HEK293 (cell line): ENCODE results near the gene WBP11.

ENCODE experiments used
- CTCF ChIA-PET: fragments of 350-600 bp; formaldehyde crosslinking; extraction: SDS; loops from one replicate; lab custom pipeline; 2021; ENCODE audit warnings: antibody characterized with exemption; lab: Yijun Ruan, JAX
- POLR2A ChIA-PET: fragments of 300-600 bp; formaldehyde crosslinking; extraction: SDS; loops from one replicate; lab custom pipeline; 2020; ENCODE audit warnings: antibody characterized with exemption, inconsistent platforms; lab: Yijun Ruan, JAX
- H3K27ac ChIP-seq: fragments of 200-500 bp; sonication (Bioruptor generic); 2 replicates; pipeline ENCODE4 v1.5.1; 2014; ENCODE audit warnings: low read depth, low read length, control low read depth, inconsistent platforms; ENCODE audit errors: extremely low read depth
- H3K36me3 ChIP-seq, 2 experiments: fragments of 200-500 bp in 1 of 2; sonication (Bioruptor generic) in 1 of 2; 1 replicate in 1 of 2; 2 replicates in 1 of 2; pipeline ENCODE4 v1.5.1; 2014 to 2017; ENCODE audit warnings: inconsistent platforms in 2 of 2, low read length in 2 of 2; ENCODE audit not compliant: control insufficient read depth in 2 of 2, insufficient read depth in 1 of 2
- H3K4me1 ChIP-seq: fragments of 200-500 bp; sonication (Bioruptor generic); 2 replicates; pipeline ENCODE4 v1.5.1; 2014; ENCODE audit warnings: mild to moderate bottlenecking, low read length, inconsistent platforms; ENCODE audit not compliant: control insufficient read depth, insufficient read depth
- H3K4me3 ChIP-seq: 2 replicates; pipeline ENCODE4 v1.5.1; 2011; ENCODE audit warnings: low read depth, mild to moderate bottlenecking, control low read depth, low read length, moderate library complexity
- H3K9me3 ChIP-seq: fragments of 200-500 bp; sonication (Bioruptor generic); 2 replicates; pipeline ENCODE4 v1.5.1; 2014; ENCODE audit warnings: low read depth, low read length, inconsistent platforms; ENCODE audit not compliant: control insufficient read depth, insufficient read depth
- GLIS2 ChIP-seq: fragments of 450-650 bp; formaldehyde crosslinking; IDR thresholded peaks from 2 replicates; pipeline ENCODE4 v1.5.1; 2016; ENCODE audit warnings: missing biosample characterization, missing genetic modification characterization
- HOXC10 ChIP-seq: sonication (generic); formaldehyde crosslinking; IDR thresholded peaks from 2 replicates; pipeline ENCODE4 v1.8.1; 2023; ENCODE audit warnings: mild to moderate bottlenecking, missing genetic modification reagents
- KLF10 ChIP-seq: fragments of 450-650 bp; IDR thresholded peaks from 2 replicates; pipeline ENCODE4 v1.5.1; 2018; ENCODE audit warnings: missing biosample characterization, mild to moderate bottlenecking, missing genetic modification characterization
- KLF16 ChIP-seq: fragments of 450-650 bp; formaldehyde crosslinking; IDR thresholded peaks from 2 replicates; pipeline ENCODE4 v1.5.1; 2017; ENCODE audit warnings: missing biosample characterization, missing genetic modification characterization
- MEIS1 ChIP-seq: sonication (generic); formaldehyde crosslinking; IDR thresholded peaks from 2 replicates; pipeline ENCODE4 v1.8.1; 2022; ENCODE audit warnings: missing genetic modification reagents, mild to moderate bottlenecking, borderline replicate concordance
- RBAK ChIP-seq: fragments of 450-650 bp; formaldehyde crosslinking; IDR thresholded peaks from 2 replicates; pipeline ENCODE4 v1.5.1; 2016; ENCODE audit warnings: missing biosample characterization, missing genetic modification characterization
- SP3 ChIP-seq: fragments of 450-650 bp; formaldehyde crosslinking; IDR thresholded peaks from 2 replicates; pipeline ENCODE4 v1.5.1; 2016; ENCODE audit warnings: missing biosample characterization, missing genetic modification characterization
- ZBTB48 ChIP-seq: fragments of 450-650 bp; formaldehyde crosslinking; IDR thresholded peaks from 2 replicates; pipeline ENCODE4 v1.5.1; 2016; ENCODE audit warnings: missing biosample characterization, missing genetic modification characterization
- ZFHX2 ChIP-seq: fragments of 450-650 bp; formaldehyde crosslinking; conservative IDR thresholded peaks from 2 replicates; pipeline ENCODE4 v1.5.1; 2016; ENCODE audit warnings: missing biosample characterization, missing genetic modification characterization
- ZFP37 ChIP-seq: fragments of 450-650 bp; formaldehyde crosslinking; IDR thresholded peaks from 2 replicates; pipeline ENCODE4 v1.5.1; 2016; ENCODE audit warnings: missing biosample characterization, missing genetic modification characterization
- ZNF19 ChIP-seq: fragments of 450-650 bp; formaldehyde crosslinking; IDR thresholded peaks from 2 replicates; pipeline ENCODE4; 2016; ENCODE audit warnings: missing biosample characterization, missing genetic modification characterization, low read depth
- ZNF2 ChIP-seq: fragments of 450-650 bp; formaldehyde crosslinking; IDR thresholded peaks from 2 replicates; pipeline ENCODE4 v1.5.1; 2016; ENCODE audit warnings: missing biosample characterization, missing genetic modification characterization
- ZNF24 ChIP-seq: fragments of 450-650 bp; formaldehyde crosslinking; IDR thresholded peaks from 2 replicates; pipeline ENCODE4 v1.5.1; 2016; ENCODE audit warnings: missing biosample characterization, missing genetic modification characterization
- ZNF366 ChIP-seq: fragments of 450-650 bp; formaldehyde crosslinking; conservative IDR thresholded peaks from 2 replicates; pipeline ENCODE4 v1.5.1; 2016; ENCODE audit warnings: missing biosample characterization, missing genetic modification characterization
- ZNF501 ChIP-seq: fragments of 450-650 bp; formaldehyde crosslinking; IDR thresholded peaks from 2 replicates; pipeline ENCODE4 v1.5.1; 2016; ENCODE audit warnings: missing biosample characterization, missing genetic modification characterization
- ZNF549 ChIP-seq: fragments of 450-650 bp; IDR thresholded peaks from 2 replicates; pipeline ENCODE4 v1.5.1; 2018; ENCODE audit warnings: missing biosample characterization, missing genetic modification characterization, mild to moderate bottlenecking, inconsistent platforms, moderate library complexity
- ZNF585B ChIP-seq: fragments of 450-650 bp; formaldehyde crosslinking; IDR thresholded peaks from 2 replicates; pipeline ENCODE4 v1.5.1; 2016; ENCODE audit warnings: missing biosample characterization, missing genetic modification characterization
- ZNF777 ChIP-seq: fragments of 450-650 bp; formaldehyde crosslinking; IDR thresholded peaks from 2 replicates; pipeline ENCODE4 v1.5.1; 2017; ENCODE audit warnings: missing biosample characterization, missing genetic modification characterization, borderline replicate concordance
- ZXDB ChIP-seq: fragments of 450-650 bp; formaldehyde crosslinking; IDR thresholded peaks from 2 replicates; pipeline ENCODE4 v1.5.1; 2016; ENCODE audit warnings: missing biosample characterization, missing genetic modification characterization
- TF ChIP-seq, protein P1 (sequence below): fragments of 450-650 bp; formaldehyde crosslinking; IDR thresholded peaks from 2 replicates; pipeline ENCODE4 v1.5.1; 2016; ENCODE audit warnings: missing biosample characterization, missing genetic modification characterization
- TF ChIP-seq, protein P2 (sequence below): fragments of 450-650 bp; formaldehyde crosslinking; IDR thresholded peaks from 2 replicates; pipeline ENCODE4 v1.5.1; 2016; ENCODE audit warnings: missing biosample characterization, missing genetic modification characterization
- TF ChIP-seq, protein P3 (sequence below): fragments of 450-650 bp; IDR thresholded peaks from 2 replicates; pipeline ENCODE4 v1.5.1; 2018; ENCODE audit warnings: missing biosample characterization, mild to moderate bottlenecking, missing genetic modification characterization
- TF ChIP-seq, protein P4 (sequence below): fragments of 450-650 bp; formaldehyde crosslinking; IDR thresholded peaks from 2 replicates; pipeline ENCODE4 v1.5.1; 2017; ENCODE audit warnings: missing biosample characterization, missing genetic modification characterization

The WBP11 gene

DNA sequence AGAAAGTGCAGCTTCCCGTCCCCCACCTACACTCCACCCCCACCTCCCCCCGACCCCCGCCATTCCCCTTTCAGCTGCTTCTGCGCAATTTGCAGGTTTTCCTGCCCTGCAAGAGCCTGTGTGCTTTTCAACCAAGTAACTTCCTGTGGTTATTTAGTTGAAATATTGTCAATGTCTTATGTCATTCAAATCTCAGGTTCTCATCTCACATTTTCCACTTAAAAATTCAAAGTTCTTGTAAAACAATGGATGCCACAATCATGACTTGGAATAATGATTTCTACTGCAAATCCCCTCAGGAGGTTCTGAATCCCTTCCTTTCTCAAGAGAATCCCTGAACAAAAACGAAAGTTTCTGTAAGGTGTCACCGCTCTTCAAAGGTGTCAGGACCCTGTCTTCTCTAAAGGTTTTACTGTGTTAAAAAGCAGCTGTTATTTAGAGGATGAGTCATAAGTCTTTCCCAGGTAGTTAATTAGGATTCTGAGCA, 31.6 kb downstream of the WBP11 start (continued):
- TF ChIP-seq, protein P1, sequence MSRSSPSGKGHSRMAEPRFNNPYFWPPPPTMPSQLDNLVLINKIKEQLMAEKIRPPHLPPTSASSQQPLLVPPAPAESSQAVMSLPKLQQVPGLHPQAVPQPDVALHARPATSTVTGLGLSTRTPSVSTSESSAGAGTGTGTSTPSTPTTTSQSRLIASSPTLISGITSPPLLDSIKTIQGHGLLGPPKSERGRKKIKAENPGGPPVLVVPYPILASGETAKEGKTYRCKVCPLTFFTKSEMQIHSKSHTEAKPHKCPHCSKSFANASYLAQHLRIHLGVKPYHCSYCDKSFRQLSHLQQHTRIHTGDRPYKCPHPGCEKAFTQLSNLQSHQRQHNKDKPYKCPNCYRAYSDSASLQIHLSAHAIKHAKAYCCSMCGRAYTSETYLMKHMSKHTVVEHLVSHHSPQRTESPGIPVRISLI (tag by site-specific recombination) = no peak
- TF ChIP-seq SP3 (no peak), MEIS1 (CRISPR knock-in tag) (no peak), ZNF585B (no peak), ZNF549 (tag by site-specific recombination) (no peak), ZNF501 (tag by site-specific recombination) (no peak), HOXC10 (CRISPR knock-in tag) (no peak)
- TF ChIP-seq, protein P2, sequence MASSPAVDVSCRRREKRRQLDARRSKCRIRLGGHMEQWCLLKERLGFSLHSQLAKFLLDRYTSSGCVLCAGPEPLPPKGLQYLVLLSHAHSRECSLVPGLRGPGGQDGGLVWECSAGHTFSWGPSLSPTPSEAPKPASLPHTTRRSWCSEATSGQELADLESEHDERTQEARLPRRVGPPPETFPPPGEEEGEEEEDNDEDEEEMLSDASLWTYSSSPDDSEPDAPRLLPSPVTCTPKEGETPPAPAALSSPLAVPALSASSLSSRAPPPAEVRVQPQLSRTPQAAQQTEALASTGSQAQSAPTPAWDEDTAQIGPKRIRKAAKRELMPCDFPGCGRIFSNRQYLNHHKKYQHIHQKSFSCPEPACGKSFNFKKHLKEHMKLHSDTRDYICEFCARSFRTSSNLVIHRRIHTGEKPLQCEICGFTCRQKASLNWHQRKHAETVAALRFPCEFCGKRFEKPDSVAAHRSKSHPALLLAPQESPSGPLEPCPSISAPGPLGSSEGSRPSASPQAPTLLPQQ (tag by site-specific recombination) = no peak
- TF ChIP-seq, protein P3, sequence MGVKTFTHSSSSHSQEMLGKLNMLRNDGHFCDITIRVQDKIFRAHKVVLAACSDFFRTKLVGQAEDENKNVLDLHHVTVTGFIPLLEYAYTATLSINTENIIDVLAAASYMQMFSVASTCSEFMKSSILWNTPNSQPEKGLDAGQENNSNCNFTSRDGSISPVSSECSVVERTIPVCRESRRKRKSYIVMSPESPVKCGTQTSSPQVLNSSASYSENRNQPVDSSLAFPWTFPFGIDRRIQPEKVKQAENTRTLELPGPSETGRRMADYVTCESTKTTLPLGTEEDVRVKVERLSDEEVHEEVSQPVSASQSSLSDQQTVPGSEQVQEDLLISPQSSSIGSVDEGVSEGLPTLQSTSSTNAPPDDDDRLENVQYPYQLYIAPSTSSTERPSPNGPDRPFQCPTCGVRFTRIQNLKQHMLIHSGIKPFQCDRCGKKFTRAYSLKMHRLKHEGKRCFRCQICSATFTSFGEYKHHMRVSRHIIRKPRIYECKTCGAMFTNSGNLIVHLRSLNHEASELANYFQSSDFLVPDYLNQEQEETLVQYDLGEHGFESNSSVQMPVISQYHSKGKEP = no peak
- TF ChIP-seq, protein P4, sequence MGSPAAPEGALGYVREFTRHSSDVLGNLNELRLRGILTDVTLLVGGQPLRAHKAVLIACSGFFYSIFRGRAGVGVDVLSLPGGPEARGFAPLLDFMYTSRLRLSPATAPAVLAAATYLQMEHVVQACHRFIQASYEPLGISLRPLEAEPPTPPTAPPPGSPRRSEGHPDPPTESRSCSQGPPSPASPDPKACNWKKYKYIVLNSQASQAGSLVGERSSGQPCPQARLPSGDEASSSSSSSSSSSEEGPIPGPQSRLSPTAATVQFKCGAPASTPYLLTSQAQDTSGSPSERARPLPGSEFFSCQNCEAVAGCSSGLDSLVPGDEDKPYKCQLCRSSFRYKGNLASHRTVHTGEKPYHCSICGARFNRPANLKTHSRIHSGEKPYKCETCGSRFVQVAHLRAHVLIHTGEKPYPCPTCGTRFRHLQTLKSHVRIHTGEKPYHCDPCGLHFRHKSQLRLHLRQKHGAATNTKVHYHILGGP (tag by site-specific recombination) = no peak

DNA sequence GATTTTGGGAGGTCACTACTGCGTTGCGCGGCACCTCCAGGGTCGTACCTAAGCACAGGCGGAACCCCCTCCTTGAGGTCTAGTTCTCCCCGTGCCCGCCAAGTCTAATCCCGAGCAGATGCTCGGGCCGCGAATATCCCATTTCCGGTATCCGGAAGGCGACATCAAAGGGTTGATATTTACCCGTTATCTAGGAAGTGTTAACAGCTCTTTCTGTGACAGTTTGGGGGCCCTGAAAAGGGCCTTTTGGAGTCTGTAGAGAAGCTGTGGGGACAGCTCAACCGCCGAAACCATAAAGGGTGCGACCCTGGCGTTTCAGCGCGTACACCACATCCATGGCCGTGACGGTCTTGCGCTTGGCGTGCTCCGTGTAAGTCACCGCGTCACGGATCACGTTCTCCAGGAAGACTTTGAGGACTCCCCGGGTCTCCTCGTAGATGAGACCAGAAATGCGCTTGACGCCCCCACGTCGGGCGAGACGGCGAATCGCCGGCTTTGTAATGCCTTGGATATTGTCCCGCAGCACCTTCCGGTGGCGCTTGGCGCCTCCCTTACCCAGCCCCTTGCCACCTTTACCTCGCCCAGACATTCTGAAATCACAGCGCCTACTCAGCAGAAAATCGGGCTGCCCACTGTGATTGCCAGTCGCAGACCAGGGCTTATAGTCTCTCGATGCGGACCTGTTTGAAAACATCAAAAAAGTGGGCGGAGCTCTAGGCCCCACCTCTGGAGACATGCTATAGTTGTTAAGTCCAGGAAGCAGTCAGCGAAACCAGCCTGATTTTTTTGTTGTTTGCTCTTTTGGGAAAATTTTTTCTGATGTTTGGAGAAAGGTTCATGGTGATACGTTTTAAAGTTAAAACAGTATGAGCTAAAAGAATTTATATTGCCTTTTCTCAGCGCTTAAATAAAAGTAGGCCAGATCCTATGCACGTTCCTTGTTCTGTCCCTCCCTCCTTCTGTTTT, 32.5 kb downstream of the WBP11 start:
- ChIA-PET CTCF (interaction anchor here (0.5 to 1.9 kb wide), 12 partner anchors 8 to 454 kb away, joined by 3 to 6 read pairs (median 3); partner anchors contain the start of genes C12orf60 and WBP11), POLR2A (interaction anchor here (0.5 to 2.9 kb wide), 15 partner anchors 8 to 582 kb away, joined by 3 to 32 read pairs (median 5); partner anchors contain the start of genes C12orf60 and WBP11)
- H3K27ac ChIP-seq = peak overlapping the region; percentile 76
- H3K4me1 ChIP-seq = peaks cover 5% of the 10 kb centered on the region; the same call in 1 of the 2 replicates
- peak overlapping the region; percentile 76 for H3K4me3 ChIP-seq
- no peaks in the 10 kb centered on the region for H3K36me3 ChIP-seq
- no peaks in the 10 kb centered on the region for H3K9me3 ChIP-seq
- TF ChIP-seq ZBTB48 = peak; percentile 38; the same call in 1 of the 2 replicates
- peak; percentile 52; the same call in 1 of the 2 replicates for TF ChIP-seq ZFHX2 (tag by site-specific recombination)
- TF ChIP-seq KLF16 = peak; percentile 69; the same call in 1 of the 2 replicates
- TF ChIP-seq, protein P3 = 0 out of 2 replicates have a peak, but pooled peaks have one; percentile 5
- TF ChIP-seq KLF10 (tag by site-specific recombination) = 0 out of 2 replicates have a peak, but pooled peaks have one; percentile 58
- TF ChIP-seq, protein P2 (tag by site-specific recombination) = peak; percentile 61
- peak; percentile 69; the same call in 1 of the 2 replicates for TF ChIP-seq ZFP37 (tag by site-specific recombination)
- TF ChIP-seq ZNF24 (tag by site-specific recombination) = peak; percentile 48; the same call in 1 of the 2 replicates
- no peak for TF ChIP-seq RBAK (tag by site-specific recombination)
- TF ChIP-seq GLIS2 (tag by site-specific recombination) = peak; percentile 20; the same call in 1 of the 2 replicates
- TF ChIP-seq, protein P1 (tag by site-specific recombination) = peak; percentile 68
- TF ChIP-seq ZXDB (tag by site-specific recombination) = peak; percentile 61
- no peak for TF ChIP-seq ZNF366 (tag by site-specific recombination)
- TF ChIP-seq ZNF777 (tag by site-specific recombination) = 0 out of 2 replicates have a peak, but pooled peaks have one; percentile 61
- no peak for TF ChIP-seq ZNF19 (tag by site-specific recombination)
- TF ChIP-seq ZNF2 (tag by site-specific recombination) = peak; percentile 79
